Hematopoietic multipotent progenitor cell treated with erythropoietin and hydrocortisone succinate and interleukin-3 and kit ligand, for 17 days (in vitro differentiated cells): ENCODE measurements around the gene MRPL55.

Experiments used
- DNase-seq: peaks from one replicate; pipeline ENCODE4 v3.0.0-alpha.2; 2015; ENCODE audit warnings: low spot score

The MRPL55 gene

GRCh38 chr1:228109073-228109961, at the start of gene MRPL55:
Gene MRPL55, minus strand, starts transcription at chr1:228109299. Its CDS starts 1,039 bp downstream, at chr1:228108260.
- peak; percentile 99 for DNase-seq

GRCh38 chr1:228158151-228159007, 49.3 kb upstream of the MRPL55 start:
- DNase-seq, result no peak

- no peak for DNase-seq
Measured at GRCh38 chr1:228157729-228158126, 48.6 kb upstream of the MRPL55 start.

- no peak for DNase-seq
Measured at GRCh38 chr1:228156941-228157728, 48.0 kb upstream of the MRPL55 start.

GRCh38 chr1:228156515-228156881, 47.4 kb upstream of the MRPL55 start:
- no peak for DNase-seq

- DNase-seq, result no peak
Measured at GRCh38 chr1:228155596-228156514, 46.8 kb upstream of the MRPL55 start.

GRCh38 chr1:228154670-228155571, 45.8 kb upstream of the MRPL55 start:
- no peak for DNase-seq

- no peak for DNase-seq
Measured at GRCh38 chr1:228154021-228154669, 45.0 kb upstream of the MRPL55 start.

- DNase-seq, result no peak
Measured at GRCh38 chr1:228152918-228153258, 43.8 kb upstream of the MRPL55 start.

GRCh38 chr1:228152097-228152917, 43.2 kb upstream of the MRPL55 start:
- DNase-seq, result no peak

- DNase-seq, result no peak
Measured at GRCh38 chr1:228151180-228151925, 42.3 kb upstream of the MRPL55 start.

GRCh38 chr1:228150461-228151179, 41.5 kb upstream of the MRPL55 start:
- DNase-seq, result no peak

- DNase-seq, result no peak
Measured at GRCh38 chr1:228150120-228150460, 41.0 kb upstream of the MRPL55 start.

- no peak for DNase-seq
Measured at GRCh38 chr1:228149406-228150119, 40.5 kb upstream of the MRPL55 start, which contains the start of gene GJC2. Gene GJC2, plus strand, starts transcription at chr1:228149930. Its CDS starts 7,829 bp downstream, at chr1:228157759.

- no peak for DNase-seq
Measured at GRCh38 chr1:228148935-228149405, 39.9 kb upstream of the MRPL55 start.

- no peak for DNase-seq
Measured at GRCh38 chr1:228148196-228148861, 39.2 kb upstream of the MRPL55 start.
